Measurements from ENCODE around the gene LTBP2.

LTBP2 gene

DNA sequence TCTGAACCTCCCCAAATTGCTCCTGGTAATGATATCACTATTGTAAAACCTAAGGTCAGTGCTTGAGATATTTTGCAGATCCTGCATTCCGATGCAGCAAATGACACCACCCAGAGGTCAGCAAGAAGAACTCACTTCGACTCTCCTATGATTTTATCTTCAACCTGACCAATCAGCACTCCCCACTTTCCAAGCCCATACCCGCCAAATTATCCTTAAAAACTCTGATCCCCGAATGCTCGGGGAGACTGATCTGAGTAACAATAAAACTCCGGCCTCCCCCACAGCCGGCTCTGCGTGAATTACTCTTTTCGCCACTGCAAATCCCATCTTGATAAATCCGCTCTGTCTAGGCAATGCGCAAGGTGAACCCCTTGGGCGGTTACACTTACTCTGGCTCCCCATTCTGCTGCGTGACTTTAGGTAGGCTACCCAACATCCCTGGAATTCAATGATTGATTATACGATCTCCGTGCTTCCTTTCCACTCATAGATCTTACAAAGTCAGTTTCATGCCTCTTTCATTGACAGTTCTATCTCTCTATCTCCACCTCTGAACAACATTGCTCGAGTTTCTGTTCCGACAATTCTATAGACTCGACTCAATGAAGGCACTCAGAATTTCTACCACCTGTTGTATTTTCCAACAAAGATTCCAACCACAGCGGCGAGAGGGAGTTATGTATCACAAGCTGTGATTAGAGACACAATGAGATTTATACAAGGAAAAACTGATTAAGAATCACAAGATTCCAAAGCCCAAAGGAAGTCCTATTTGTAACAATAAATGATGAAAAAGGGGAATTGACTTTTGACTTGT is 119.9 kb downstream of the LTBP2 start:
- DNase-seq (ENCODE audit: low read depth in 4 of 4, low spot score in 1 of 4) = no peak

DNA sequence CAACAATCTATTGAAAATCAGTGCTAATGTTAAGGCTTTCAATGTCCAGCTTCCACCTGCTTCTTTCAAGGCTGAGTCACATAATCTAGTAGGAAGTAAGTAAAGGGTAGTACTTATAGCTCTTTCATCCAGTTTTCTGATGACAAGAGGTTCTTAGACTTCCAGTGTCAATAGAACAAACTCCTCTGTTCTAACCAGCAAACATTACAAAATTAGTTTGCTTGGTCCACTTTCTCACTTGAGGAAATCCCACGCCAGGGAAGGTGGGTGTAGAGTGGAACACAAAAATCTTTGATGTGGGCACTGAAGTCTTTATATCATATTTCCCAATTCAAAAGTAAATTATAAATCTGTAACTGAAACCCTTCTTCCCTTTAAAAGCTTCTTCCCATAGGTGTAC is 121.6 kb downstream of the LTBP2 start:
- DNase-seq (ENCODE audit: low read depth in 4 of 4, low spot score in 1 of 4) = no peak

GRCh38 chr14:74488786-74489397 is 123.1 kb downstream of the LTBP2 start:
- no peak for DNase-seq (ENCODE audit: low read depth in 4 of 4, low spot score in 1 of 4)

GRCh38 chr14:74486164-74486563 is 125.9 kb downstream of the LTBP2 start:
- DNase-seq (ENCODE audit: low read depth in 4 of 4, low spot score in 1 of 4) = no peak

DNA sequence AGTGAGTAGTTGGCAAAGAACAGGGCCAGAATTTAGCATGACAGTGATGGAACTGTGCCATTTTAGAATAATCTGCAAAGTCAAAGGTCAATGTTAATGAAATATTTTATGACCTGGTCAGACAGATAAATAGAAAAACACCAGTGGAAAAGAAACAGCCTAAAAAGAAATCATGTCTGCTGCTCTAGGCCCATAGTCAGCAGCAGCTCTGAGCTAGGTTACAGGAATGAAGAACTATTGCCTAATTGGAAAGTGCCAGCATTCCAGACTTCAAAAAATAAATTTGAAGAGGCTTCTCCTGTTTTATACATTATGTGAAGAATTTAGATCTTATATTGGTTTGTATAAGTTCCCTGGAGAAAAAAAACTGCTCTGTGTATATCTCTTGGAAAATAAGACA is 128.7 kb downstream of the LTBP2 start:
- DNase-seq (ENCODE audit: low read depth in 4 of 4, low spot score in 1 of 4) = no peak

GRCh38 chr14:74482571-74482970 is 129.5 kb downstream of the LTBP2 start:
- DNase-seq (ENCODE audit: low read depth in 4 of 4, low spot score in 1 of 4) = no peak

DNA sequence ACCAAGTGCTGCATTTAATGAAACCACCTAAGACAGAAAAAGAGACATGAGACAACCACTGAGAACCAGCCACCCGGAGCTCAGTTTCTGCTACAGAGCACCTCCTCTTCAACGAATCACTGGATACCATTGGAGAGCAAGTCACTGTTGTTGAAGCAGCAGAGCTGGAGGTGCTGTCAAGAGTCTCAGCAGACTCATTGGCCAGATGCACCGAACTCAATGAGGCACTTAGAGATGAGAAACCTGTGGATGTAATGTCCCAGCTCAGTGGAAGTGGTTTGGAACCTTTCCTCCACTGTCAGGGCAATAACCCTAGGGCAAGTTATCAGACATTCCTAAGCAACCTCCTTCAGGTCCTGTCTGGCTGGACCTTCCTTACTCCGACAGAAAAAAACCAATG is 132.0 kb downstream of the LTBP2 start:
- no peak for DNase-seq (ENCODE audit: low read depth in 4 of 4, low spot score in 1 of 4)

- DNase-seq (ENCODE audit: low read depth in 4 of 4, low spot score in 1 of 4) = no peak
Measured at GRCh38 chr14:74478996-74479635, 132.9 kb downstream of the LTBP2 start.

GRCh38 chr14:74476607-74477006 is 135.4 kb downstream of the LTBP2 start:
- DNase-seq (ENCODE audit: low read depth in 4 of 4, low spot score in 1 of 4) = no peak

DNA sequence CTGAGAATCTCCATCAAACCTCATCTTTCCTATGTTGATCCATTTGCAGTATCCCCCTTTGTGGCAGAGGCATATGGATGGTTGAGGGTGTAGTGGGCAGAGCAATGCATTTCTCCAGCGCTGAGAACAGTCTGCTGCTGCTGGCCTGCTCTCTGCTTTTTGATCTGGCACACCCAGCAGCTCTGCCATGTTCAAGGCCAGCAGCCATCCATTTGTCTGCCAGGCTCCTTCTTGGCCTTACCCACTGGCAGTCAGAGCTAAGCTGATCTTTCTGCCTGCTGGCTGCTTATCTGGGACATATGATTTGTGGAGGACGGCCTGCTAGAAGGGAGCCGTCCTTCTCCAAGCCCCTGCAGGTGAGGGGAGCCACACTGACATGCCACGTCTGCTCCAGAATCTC is 135.9 kb downstream of the LTBP2 start:
- DNase-seq (ENCODE audit: low read depth in 4 of 4, low spot score in 1 of 4) = no peak

- DNase-seq (ENCODE audit: low read depth in 4 of 4, low spot score in 1 of 4) = no peak
Measured at GRCh38 chr14:74475678-74476077, 136.4 kb downstream of the LTBP2 start.

DNA sequence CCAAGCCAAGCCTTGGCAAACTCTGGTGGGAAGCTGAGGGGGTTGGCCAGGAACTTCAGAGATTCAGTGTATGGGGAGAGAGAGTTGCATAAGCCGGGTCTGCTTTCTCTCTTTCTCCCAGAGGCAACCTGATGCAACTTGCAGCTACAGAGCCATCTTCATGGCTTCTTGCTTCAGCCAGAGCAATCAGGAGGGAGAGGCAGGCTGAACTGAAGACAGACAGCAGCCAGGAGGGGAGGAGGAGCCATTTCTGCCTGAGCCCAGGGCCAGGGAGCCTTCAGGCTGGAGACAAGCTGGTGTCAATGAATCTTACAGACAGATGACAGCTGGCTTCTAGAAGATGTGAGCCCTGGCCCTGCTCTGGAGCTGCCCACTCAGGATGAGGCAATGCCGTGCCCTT is 137.7 kb downstream of the LTBP2 start:
- DNase-seq (ENCODE audit: low read depth in 4 of 4, low spot score in 1 of 4) = no peak

DNA sequence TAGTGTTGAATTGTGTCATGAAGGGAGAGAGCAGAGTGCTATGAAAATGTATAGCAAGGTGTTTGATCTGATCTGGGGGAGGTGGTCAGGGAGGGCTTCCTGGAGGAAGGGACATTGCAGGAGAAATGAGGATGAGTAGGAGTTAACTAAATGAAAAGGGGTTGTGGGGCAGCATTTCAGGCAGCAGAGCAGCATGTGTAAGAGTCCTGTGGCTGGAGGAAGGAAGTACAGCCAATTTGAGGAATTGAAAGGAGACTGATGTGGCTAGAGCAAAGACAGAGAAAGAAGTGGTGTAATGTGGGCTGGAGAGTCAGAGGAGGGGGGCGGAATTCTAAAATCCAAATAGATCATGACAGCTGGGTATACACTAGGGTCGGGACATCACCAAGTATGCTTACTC is 139.4 kb downstream of the LTBP2 start:
- no peak for DNase-seq (ENCODE audit: low read depth in 4 of 4, low spot score in 1 of 4)

DNA sequence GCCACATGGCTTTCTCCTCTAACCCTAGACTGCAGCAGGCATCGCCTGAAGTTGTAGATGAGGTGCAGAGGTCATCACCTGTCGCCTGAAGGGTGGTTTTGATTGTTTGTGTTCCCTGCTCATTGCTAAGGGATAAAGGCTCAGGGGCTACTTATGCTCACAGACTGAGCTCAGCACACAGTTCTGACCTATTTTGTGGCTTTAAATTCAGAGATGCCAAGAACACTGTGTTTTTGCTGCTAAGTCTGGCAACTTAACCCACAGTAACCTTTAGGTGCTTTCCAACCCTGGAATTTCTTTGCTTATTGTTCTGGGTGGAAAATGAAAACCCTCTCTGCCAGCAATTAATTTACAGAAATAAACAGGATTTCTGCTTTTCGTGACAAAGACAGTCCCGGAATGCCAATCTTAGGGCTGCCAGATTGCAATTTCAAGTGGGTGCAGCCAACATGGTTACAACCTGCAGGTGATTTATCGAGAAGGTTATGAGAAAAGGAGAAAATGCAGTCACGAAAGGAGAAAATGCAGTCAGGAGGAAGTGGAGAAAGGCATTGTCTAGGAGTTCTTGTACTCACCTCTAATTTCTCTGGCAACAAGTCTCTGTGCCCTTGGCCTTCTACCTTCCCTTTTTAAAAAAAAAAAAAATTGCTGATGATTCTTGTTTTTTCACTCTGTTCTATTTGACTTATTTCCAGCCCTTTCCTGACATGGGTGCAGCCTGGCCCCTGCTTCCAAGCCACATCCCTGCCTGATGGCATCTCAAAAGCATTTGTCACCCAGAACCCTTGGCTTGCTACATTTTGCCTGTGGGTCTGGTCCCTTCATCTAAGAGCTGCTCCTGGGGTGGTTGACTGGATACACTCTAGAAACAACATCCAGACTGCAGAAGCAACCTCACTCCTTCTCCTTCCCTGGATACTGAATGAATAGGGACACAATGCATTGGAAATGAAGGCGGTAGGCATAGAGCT is 142.2 kb downstream of the LTBP2 start:
- DNase-seq (ENCODE audit: low read depth in 4 of 4, low spot score in 1 of 4) = no peak

- no peak for DNase-seq (ENCODE audit: low read depth in 4 of 4, low spot score in 1 of 4)
Measured at GRCh38 chr14:74468513-74468912, 143.5 kb downstream of the LTBP2 start.

- no peak for DNase-seq (ENCODE audit: low read depth in 4 of 4, low spot score in 1 of 4)
Measured at GRCh38 chr14:74465335-74465734, 146.7 kb downstream of the LTBP2 start.

- no peak for DNase-seq (ENCODE audit: low read depth in 4 of 4, low spot score in 1 of 4)
Measured at GRCh38 chr14:74464785-74465184, 147.3 kb downstream of the LTBP2 start.

DNA sequence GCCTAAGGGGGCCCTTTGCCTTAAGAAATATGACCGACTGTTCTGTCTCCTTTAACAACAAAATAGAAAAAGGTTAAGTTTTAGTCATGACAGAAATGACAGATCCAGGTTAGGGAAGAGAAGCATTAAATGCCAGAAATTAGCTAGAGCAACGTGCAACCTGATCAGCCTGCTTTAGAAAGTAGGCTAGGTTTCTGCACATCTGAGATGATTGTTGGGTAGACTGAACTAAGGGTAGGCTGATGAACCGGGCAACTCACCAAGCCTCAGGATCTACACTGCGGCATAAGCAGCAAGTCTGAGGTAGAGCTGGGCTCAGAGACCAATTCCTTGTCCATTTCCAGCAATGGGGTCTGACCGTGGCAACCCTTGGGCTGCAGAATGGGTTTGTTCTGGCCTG is 148.3 kb downstream of the LTBP2 start:
- no peak for DNase-seq (ENCODE audit: low read depth in 4 of 4, low spot score in 1 of 4)

DNA sequence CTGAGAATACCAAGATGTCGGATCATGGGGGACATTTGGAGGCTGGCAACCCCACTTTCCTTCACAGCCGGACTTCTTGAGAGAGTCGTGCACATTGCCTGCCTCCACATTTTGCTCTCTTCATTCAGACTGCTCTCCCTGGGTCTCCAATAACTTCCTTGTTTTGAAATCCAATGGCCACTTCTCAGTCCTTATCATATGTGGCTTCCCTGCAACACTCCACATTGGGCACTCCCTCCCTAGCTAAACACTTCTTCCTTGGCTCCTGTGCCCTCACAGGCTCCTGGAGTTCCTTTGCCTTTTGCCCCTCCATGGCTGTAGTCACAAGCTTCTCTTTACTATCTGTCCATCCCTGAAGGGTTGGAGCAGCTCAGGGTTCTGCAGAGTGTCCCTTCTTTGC is 149.0 kb downstream of the LTBP2 start:
- no peak for DNase-seq (ENCODE audit: low read depth in 4 of 4, low spot score in 1 of 4)

GRCh38 chr14:74459976-74460375 is 152.1 kb downstream of the LTBP2 start:
- no peak for DNase-seq (ENCODE audit: low read depth in 4 of 4, low spot score in 1 of 4)

DNA sequence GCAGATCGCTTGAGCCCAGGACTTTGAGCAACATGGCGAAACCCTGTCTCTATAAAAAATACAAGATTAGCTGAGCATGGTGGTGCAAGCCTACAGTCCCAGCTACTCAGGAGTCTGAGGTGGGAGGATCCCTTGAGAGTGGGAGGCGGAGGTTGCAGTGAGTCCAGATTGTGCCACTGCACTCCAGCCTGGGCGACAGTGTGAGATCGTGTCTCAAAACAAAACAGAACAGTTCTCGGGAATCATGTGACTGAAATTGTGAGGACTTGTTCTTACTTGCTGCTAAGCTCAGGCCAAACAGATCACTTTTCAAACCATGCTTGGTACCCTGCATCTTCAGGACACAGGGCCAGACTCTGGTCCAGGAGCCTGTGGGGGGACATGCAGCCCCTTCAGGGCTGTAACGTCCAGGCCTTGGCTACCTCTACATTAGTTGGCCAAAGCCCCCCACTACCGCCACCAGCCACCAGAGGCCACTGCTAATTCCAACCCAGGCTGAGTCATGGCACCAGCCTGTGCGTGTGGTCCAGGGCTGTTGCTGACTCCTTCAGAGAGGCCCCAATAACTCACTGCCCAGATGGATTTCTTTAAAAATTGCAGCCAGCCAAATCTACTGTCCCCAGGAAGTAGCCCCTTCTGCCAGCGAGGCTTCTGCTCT is 152.6 kb downstream of the LTBP2 start:
- peak in 1 of 4 experiments; percentile 1 for DNase-seq (ENCODE audit: low read depth in 4 of 4, low spot score in 1 of 4)

Measured in stimulated activated CD4-positive, alpha-beta T cell treated with anti-CD3 and anti-CD28 coated beads, Interleukin-1b, Interleukin-23, amount 100 ng/mL, for 24 hours (primary cell).